GM18519 (cell line): ENCODE measurements around the gene SGPL1.

Experiments used
- ATAC-seq: cut with Tn5 transposase; IDR thresholded peaks from one replicate; pipeline ENCODE4 v1.9.1; 2021; ENCODE audit warnings: mild to moderate bottlenecking, moderate library complexity; ENCODE audit not compliant: unreplicated experiment, low FRiP score

Gene SGPL1

DNA sequence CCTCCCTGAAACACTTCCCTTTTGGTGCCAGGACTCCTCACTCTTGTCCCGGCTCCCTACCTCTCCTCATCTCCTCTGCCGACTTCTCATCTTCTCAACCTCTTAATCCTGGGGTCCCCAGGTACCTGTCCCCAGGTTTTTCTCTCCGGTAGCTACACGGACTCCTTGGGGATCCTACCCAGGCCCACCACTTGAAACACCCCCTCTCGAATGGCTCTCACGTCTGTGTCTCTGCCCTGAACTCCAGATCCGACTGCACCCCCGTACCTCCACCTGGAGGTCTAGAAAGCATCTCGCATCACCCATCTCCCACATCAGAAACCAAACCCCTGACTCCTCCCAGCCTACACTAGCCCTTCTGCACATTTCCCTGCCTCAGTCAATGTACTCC, 35.4 kb upstream of the SGPL1 start:
- ATAC-seq = no peak

DNA sequence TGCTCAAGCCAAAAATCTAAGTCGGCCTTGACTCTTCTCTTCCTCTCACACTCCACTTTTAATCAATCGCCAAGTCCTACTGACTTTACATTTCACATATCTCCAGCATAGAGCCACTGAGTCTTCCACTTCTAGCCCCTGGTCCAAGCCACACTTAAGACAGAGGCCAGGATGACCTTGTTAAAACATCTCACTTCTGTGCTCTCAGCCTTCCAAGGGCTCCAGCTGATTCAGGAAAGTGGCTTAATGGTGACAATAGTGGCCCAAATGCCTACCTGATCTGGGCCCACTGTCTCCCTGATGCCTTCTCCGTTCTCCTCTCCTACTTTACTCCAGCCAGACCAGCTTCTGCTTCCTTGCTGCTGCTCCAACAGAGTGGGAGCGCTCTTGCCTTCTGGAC, 35.0 kb upstream of the SGPL1 start:
- no peak for ATAC-seq

DNA sequence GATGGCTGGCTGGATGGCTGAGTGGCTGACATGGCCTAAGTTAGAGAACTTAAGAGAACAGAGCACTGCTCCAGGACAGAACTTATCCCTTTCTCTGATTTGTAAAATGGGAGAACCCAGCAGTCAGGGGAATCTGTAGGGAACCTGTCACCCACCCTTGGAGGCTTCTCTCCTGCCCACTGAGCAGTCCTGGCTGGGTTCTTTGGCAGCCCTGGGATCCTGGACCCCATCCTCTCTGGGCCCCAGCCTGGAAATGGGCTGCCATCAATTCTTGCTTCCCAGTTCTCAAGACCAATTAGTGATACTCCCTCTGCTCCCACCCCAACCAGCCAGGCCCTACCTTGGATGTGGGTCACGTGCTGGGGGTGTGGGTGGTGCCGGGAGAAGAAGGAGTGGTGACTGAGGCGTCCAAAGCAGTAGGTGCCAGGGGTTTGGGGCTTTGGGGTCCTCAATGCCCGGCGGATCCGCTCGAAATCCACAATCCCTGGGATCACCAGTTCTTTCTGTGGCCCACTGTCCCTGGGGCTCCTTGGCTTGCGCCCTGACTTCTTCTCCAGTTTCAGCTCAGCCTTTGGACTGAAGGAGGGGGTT, 34.2 kb upstream of the SGPL1 start:
- no peak for ATAC-seq

DNA sequence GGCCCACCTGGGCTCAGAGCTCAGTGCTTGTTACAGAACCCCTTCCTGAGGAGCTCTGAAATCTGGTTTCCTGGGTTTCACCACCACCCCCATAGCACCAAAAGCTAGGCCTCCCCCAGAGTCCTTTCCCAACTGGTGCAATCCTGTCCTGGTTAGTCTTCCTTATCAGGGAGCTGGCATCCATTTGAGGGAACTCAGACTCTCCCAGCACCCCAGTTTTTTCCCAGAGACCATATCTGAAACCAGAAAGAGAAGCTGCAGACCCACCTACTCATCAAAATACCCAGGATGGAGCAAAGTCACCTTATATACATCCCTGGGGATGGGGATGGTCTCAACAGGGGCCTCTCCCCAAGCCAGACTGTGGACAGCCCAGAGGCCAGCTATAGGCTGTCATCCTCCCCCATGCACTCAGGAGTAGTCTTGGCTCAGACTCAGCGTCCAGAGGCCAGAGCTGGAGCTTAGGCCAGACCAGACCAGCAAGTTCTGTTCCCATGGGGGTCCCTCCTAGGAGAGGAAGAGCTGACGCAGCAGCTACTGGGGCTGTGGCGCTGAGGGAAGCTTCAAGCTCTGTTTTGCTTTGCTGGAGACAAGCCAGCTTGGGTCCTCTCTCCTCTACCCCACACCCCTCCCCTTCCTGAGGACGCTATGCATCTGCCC, 33.5 kb upstream of the SGPL1 start:
- no peak for ATAC-seq

DNA sequence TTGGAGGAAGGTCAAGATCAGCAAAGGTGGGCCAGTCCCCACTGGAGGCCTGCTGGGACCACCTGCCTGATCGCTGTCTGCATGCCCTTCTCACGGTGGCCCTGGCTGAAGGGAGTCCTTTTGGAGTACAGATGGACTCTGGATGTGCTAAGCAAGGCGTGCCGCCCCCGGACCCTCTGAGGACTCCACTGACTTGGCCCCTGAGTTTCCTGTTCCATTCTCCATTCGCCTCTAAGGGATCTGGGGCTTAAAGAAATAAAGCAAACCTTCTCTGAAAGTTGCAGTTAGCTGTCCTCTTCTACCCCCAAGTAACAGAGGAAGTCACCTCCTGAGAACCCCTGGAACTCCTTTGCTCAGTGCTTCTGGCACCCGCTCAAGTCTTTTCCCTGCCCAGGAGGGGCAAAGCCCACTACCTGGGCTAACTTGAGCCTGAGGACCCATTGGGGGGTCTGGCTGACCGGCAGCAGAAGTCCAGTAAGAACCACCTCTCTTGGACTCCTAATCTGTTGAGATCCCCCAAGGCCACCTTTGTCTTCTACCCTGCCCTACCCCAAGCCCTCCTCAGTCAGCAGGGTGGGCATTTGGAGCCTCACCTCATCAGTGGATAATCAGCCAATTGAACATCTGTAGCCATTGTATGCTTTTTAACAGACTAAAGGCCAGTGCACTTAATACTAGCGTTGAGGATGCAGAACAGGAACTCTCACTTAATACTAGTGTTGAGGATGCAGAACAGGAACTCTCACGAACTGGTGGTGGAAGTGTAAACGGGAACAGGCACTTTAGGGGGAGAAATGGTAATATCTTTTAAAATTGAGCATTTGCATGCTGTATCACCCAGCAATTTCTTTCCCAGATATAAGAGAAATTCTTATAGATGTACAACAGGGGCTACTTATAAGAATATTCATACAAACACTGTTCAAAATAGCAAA, 32.7 kb upstream of the SGPL1 start:
- no peak for ATAC-seq

DNA sequence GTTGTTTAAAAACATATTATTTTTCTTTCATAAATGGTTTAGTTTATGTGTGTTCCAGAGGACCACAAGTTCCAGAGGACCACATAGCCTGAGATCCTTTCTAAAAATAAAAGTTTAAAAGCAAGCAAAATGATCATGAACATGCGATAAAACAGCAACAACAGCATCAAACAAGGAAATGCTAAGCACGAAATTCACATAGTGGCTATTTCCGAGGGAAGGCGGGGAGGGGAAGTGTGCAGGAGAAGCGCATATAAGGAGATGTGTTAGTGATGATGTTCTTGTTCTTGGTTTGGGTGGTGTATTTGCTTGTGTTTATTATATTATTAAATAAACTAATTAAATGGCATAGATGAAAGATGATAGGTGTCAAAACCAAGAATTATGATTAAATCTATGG, 31.7 kb upstream of the SGPL1 start:
- ATAC-seq = no peak

DNA sequence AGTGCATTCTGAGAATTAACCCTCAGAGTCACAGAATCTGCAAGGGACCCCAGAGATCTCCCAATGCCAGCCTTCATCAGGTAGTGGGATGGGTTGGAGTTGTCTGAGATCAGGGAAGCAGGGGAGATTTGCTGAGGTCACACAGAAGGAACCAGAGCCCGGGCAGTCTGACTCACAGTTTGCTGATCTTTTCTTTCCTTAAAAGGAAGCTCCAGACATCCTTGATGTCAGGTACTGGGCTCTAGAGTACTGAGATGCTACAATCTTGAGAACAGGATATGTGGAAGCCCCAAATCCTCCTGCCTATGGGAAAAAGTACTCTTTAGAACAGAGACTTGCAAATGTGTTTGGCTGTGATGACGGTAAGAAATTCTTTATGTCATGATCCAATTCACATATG, 31.3 kb upstream of the SGPL1 start:
- ATAC-seq = no peak

DNA sequence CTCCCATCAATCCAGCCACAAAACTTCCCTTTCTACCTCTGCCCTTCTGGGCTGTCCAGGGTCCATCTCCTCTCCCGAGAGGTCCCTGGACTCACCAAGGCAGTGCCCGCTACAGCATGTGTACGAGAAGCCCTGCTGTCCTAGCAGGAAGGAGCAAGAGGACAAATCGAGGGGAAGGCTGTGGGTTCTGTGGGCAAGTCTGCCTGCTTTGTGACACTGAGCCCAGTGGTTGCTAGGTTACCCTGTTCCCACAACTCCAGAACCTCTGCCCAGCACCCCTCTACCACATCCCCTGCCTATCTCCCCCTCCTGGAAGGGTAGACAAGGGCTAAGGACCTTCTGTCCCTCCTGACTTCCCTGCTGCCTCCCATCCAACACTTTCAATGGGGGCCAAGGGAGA, 30.6 kb upstream of the SGPL1 start, which contains the start of gene TBATA:
Gene TBATA (minus strand): TSS at position 188 of the 400 bp plus-strand sequence. CDS start 1,998 bp downstream, outside the sequence.
- ATAC-seq = no peak

DNA sequence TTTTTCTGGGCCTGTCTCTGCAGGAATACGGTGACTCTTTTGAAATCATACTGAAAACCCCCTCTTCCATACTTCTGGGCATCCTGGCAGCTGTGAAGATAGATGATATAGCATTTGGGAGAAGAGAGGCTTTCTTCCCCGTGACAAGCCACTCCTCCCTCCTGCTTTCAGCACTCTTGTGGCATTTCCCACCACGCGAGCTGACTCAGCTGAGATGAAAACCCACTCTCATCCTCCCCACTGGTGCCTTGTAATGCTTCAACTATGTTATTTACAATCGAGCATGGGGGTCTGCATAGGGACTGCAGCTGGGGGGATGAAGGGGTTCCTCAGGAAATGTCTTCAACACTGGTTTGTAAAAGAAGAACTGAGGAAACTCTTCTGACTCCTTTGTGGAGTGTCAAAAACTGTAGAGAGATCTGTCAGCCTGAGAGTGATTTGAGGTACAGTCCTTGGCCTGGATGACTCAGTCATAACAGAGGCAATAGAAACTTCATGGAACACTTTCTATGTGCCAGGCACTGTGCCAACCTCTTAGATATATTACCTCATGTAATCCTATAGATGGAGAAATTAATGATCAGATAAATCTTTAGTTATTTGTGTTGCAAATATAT, 28.8 kb upstream of the SGPL1 start:
- ATAC-seq = no peak

DNA sequence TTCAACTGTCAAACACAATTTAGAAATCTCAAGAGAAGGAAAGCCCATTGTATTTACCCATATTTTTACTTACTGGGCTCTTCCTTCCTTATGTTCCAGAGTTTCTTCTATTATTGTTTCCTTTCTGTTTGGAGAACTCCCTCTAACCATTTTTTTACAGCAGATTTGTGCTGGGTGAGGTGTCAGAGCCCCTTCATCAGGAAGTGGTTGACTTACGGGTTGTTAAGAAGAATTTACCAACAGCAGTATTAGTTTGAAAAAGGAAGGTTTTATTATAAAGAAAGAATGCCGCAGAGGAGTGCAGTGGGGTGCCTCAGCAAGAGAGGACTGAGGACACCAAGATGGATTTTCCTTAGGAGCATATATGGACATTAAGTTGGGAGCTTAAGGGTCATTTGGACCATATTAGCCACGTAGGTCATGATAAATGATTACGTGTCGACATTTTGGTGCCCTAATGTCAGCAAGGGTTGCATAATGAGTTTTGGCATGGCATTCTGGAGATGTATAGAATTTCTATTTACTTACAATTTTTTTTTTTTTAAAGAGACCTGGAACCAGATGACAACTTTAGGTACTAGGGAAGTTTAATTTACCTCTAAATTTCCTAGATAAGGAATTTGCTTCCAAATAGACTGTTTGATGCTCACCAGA, 24.2 kb upstream of the SGPL1 start:
- no peak for ATAC-seq

DNA sequence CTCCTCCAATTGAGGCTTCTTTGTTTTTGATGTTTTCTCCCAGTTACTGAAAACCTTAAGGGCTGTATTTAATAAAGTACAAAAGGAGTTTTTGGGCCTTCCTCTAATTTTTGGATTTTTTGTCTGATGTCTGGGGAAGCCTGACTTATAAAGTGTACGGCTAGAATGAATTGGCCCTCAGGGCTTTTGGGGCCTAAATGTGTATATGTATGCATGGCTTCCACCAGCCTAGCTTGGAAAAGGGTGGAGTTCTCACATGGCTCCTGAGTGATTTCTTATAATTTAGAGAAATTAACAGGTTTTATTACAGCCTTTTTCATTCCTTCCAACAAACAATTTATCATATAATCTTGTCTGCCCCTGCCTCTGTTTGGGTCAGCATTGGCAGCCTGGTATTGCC, 20.1 kb upstream of the SGPL1 start:
- no peak for ATAC-seq

DNA sequence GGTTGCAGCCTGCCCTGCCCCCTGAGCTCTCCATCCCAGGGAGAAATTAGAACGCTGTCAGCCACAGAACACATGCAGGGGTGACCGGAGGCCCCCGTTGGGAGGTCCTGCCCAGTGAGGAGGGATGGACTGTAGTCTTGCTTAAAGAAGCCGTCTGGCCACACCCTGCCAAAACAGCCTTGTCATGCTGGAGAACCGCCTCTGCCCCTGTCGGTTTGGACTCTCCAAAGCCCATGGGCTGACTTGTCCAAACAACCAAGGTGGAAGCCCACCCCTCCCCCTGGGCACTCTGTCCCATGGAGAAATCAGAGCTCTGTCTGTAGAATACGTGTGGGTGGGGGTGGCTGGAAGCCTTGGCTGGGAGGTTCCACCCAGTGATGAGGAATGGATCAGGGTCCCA, 17.9 kb upstream of the SGPL1 start:
- no peak for ATAC-seq

DNA sequence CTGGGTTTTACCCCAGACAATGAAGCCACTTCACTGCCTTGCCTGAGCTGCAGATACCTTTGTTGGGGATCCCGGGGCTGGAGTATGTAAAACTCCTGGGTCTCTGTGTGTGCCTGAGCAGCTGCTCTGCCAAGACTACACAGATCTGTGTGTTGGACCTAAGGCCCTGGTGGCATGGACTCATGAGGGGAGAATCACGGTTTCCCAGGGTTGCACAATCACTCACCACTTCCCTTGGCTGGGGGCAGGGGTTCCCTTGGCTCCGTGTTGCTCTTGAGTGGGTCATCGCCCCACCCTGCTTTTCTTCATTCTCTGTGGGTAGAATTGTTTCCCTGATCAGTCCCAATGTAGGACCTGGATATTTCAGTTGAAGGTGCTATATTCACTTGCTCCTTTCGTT, 16.6 kb upstream of the SGPL1 start:
- no peak for ATAC-seq

DNA sequence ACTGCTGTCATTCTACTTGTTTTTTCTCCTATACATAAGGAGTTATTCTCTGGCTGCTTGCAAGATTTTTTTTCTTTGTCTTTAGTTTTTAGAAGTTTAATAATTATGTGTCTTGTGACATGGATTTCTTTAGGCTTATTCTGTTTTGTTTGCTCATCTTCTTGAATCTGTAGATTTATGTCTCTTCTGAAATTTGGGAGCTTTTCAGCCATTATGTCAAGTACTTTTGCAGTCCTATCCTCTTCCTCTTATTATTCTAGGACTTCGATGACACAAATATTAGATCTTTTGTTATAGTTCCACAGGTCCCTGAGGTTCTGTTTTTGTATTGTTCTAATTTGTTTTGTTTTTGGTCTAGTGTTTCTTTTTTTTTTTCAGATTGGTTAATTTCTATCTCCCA, 13.9 kb upstream of the SGPL1 start:
- no peak for ATAC-seq

DNA sequence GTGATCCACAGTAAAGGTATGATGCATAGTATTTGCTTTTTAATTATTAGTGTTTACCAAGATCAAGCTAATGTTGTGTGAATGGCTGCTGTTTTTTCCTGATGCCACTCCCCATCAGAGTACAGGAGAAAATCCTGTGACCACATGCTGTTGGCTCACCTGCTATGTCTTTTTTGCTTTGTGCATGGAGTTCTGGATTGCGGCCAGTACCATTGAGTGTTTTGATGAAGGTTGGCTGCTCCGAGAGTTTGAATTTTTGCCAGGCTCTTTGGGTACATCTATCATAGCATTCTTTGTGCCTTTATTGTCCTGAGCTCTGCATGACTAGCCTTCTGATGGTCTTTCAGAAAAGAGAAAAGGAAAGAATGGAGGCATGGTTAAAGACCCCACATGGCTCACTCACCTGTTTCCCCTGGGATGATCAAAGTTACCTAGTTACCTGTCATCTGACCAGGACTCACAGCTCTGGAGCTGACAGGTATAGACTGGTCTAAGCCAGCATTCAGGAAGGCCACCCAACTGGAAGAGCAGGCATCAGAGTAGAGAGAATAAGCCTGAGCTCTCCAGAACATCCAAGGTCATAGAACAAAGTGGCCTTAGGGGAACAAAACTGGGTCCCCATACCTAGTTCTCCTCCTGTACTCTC, 11.8 kb upstream of the SGPL1 start:
- ATAC-seq = no peak

DNA sequence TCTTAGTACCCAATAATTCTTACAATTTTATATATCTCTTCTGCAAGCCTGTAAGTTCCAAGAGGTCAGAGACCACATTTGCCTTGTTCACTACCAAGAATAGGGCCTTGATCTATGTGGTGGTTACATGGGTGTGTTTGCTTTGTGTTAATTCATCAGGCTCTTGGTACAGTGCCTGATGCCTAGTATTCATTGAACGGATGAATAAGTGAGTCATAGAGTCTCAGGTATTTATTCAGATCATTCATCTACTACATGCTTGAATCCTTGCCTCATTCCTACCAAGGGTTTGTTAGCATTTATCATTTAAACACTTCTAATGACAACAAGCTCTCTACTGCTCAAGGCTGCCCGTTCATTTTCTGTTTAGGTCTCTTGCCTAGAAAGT, 11.3 kb upstream of the SGPL1 start:
- ATAC-seq = no peak

DNA sequence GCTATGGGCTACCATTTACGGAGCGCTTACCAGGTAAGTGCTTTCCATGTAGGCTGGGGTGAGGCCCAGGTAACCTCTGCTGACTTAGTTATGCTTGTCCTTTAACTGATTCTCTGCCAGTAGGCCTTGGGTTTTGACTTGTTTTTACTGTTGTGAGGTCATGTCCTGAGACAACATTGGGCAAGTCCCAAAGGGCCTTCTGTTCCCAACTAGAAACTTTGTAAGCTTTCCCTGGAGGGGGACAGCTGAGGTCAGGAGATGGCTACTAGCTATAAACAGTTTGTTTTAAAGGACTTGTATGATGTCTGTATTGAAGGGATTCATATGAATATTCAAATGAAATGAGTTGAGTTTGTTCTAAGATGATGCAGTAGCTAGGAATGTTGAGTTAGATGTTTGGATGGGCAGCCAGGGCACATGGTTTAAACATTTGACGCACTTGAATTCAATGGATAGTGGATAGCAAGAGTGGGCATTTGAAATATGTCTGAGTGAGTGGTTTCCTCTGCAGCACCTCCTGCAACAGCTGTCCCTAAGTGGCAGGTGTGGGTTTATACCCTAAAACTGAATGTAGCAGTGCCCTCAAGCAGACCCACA, 10.0 kb upstream of the SGPL1 start:
- ATAC-seq = no peak

DNA sequence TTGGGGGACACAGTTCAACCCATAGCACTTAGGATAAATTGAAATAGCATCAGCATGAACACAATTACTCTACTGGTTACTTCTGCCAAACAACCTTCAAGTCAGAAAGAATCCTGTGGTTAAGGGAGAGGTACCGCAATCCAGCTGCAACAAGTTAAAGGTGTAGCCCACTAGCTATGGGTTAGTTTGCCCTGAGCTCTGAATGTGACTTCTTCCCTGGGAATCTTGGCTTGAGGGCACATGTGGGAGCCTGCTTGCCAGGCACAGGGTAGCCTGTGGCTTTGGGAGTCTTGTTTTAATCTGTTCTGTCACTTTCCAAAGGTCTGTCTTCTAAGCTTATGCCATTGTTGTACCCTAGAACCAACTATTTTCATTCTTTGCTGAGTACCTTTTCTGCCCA, 8.9 kb upstream of the SGPL1 start:
- ATAC-seq = no peak

DNA sequence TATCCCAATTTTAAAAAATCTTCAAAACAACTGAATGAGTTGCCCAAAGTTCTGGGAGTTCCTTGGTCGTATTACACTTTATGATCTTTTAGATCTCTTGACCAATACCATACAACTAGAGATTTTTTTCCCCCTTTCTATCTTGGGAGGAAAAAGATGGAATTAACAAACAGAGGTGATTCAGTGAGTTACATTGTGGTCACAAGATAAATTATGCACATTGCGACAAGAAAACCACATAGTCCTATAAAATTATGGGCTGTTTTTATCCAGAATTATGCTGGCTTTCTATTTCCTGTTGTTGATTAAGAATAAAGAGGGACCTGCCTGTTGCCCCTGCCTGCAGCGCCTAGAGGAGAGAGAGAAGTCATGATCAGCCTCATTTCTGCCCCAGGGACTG, 8.2 kb upstream of the SGPL1 start:
- no peak for ATAC-seq
